ENCODE measurements around the gene PTCH1.

Gene PTCH1

DNA sequence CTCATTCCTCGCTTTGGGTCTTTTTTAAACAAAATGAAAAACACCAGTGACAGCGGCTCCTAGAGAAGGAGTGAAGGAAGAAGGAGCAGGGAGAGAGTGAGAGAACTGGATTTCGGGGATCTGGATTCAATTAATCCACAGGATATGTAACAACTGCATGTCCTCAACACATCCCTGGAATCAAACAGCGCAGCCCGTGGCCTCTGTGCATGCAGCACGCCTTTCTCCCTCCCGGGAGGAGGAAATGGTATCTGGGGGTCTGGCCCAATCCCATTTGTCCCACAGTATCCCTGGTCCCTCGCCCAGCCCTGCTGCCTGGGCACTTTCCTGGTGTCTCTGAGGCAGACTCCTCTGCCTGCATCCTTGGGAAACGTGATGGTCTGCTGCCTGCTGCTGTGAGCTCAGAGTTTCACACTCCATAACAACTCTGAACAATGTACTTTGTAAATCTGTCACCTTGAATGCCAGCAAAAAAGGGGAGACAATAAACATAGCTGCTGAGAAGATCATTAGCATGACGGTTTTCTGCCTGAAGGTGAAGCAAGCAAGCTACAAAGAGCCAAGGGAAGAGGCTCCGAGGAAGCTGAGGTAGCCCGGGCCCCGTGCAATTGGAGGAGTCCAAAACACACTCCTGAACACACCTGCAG lies 56.1 kb downstream of the PTCH1 start:
- no peaks in the 10 kb centered on the region for H3K27me3 ChIP-seq (replicated peaks; ENCODE audit: insufficient read depth, low read length)

DNA sequence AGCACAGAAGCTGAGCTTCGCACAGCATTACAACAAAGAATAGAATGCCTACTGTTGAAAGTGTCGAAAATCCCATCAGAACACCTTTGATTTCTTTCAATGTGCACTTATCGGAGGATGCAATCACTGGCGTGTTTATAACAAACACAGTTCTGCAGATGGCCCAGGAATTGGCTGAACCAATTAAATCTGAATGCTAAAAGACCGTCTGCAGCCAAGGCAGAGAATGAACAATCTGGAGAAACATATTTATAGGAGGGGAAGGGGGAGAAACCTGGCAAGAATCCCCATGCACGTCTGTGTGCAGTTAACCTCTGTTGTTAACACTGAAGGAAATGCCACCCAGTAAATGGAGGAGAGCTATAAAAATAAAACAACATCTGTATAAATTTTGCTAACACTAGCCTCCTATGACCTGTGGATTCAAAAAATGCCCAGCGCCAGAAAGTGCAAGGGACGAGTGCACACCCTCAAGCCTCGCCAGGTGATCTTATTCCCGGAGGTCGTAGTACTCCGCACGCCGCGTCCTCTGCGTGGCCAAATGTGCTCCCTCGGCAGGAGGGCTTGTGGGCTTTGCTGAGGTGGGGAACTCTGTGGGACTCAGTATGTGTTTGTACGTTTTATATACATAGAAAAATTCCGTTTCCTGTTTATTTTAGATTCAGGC lies 56.8 kb downstream of the PTCH1 start:
- H3K27me3 ChIP-seq (replicated peaks; ENCODE audit: insufficient read depth, low read length) = no peaks in the 10 kb centered on the region
- H4K20me1 ChIP-seq (ENCODE audit: insufficient read depth, low read length) = no peaks in the 10 kb centered on the region
- H3K9me3 ChIP-seq (replicated peaks; ENCODE audit: insufficient read depth, low read length) = no peaks in the 10 kb centered on the region
- no peak overlapping the region for H2AFZ ChIP-seq (ENCODE audit: low read length)
- no peak overlapping the region for H3K4me2 ChIP-seq (ENCODE audit: low read depth, low read length)
- peaks cover 35% of the 10 kb centered on the region for H3K79me2 ChIP-seq (ENCODE audit: low read length)
- H3F3A ChIP-seq (ENCODE audit: insufficient read depth, low read length) = peaks cover 31% of the 10 kb centered on the region
- no peak for TF ChIP-seq EZH2 (optimal IDR thresholded peaks at IDR 0.05; ENCODE audit: low read depth, low read length)
- TF ChIP-seq EZH2phosphoT487 (IDR thresholded peaks at IDR 0.05; ENCODE audit: low read length) = no peak
- TF ChIP-seq, protein P1, sequence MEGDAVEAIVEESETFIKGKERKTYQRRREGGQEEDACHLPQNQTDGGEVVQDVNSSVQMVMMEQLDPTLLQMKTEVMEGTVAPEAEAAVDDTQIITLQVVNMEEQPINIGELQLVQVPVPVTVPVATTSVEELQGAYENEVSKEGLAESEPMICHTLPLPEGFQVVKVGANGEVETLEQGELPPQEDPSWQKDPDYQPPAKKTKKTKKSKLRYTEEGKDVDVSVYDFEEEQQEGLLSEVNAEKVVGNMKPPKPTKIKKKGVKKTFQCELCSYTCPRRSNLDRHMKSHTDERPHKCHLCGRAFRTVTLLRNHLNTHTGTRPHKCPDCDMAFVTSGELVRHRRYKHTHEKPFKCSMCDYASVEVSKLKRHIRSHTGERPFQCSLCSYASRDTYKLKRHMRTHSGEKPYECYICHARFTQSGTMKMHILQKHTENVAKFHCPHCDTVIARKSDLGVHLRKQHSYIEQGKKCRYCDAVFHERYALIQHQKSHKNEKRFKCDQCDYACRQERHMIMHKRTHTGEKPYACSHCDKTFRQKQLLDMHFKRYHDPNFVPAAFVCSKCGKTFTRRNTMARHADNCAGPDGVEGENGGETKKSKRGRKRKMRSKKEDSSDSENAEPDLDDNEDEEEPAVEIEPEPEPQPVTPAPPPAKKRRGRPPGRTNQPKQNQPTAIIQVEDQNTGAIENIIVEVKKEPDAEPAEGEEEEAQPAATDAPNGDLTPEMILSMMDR (IDR thresholded peaks at IDR 0.05; ENCODE audit: low read length) = no peak
- H3K9ac ChIP-seq (ENCODE audit: low read length) = no peak overlapping the region
- H3K4me3 ChIP-seq (ENCODE audit: low read length) = no peak overlapping the region
- peaks cover 33% of the 10 kb centered on the region for H3K4me1 ChIP-seq (ENCODE audit: low read length)
- no peak for DNase-seq
- H3K27ac ChIP-seq (ENCODE audit: low read length) = no peak overlapping the region
- H3K9me2 ChIP-seq (replicated peaks; ENCODE audit: insufficient read depth, low read length) = no peaks in the 10 kb centered on the region
- H3K36me3 ChIP-seq (replicated peaks; ENCODE audit: insufficient read depth, low read length) = peaks cover 13% of the 10 kb centered on the region; the same call in 1 of the 2 replicates

More for the DNA sequence above, 56.1 kb downstream of the PTCH1 start:
- Histone ChIP-seq H3K36me3 (replicated peaks; ENCODE audit: insufficient read depth, low read length) (peaks cover 15% of the 10 kb centered on the region; the same call in 1 of the 2 replicates), H2AFZ (ENCODE audit: low read length) (no peak overlapping the region), H3K4me3 (ENCODE audit: low read length) (no peak overlapping the region), H3K9me3 (replicated peaks; ENCODE audit: insufficient read depth, low read length) (no peaks in the 10 kb centered on the region), H3K4me2 (ENCODE audit: low read depth, low read length) (no peak overlapping the region), H3K4me1 (ENCODE audit: low read length) (peaks cover 39% of the 10 kb centered on the region), H3K79me2 (ENCODE audit: low read length) (peaks cover 42% of the 10 kb centered on the region), H3F3A (ENCODE audit: insufficient read depth, low read length) (peaks cover 37% of the 10 kb centered on the region), H3K9ac (ENCODE audit: low read length) (no peak overlapping the region), H4K20me1 (ENCODE audit: insufficient read depth, low read length) (no peaks in the 10 kb centered on the region), H3K27ac (ENCODE audit: low read length) (no peak overlapping the region), H3K9me2 (replicated peaks; ENCODE audit: insufficient read depth, low read length) (no peaks in the 10 kb centered on the region)
- no peak for DNase-seq
- TF ChIP-seq, protein P1 (IDR thresholded peaks at IDR 0.05; ENCODE audit: low read length) = no peak
- TF ChIP-seq EZH2 (optimal IDR thresholded peaks at IDR 0.05; ENCODE audit: low read depth, low read length) (no peak), EZH2phosphoT487 (IDR thresholded peaks at IDR 0.05; ENCODE audit: low read length) (no peak)

DNA sequence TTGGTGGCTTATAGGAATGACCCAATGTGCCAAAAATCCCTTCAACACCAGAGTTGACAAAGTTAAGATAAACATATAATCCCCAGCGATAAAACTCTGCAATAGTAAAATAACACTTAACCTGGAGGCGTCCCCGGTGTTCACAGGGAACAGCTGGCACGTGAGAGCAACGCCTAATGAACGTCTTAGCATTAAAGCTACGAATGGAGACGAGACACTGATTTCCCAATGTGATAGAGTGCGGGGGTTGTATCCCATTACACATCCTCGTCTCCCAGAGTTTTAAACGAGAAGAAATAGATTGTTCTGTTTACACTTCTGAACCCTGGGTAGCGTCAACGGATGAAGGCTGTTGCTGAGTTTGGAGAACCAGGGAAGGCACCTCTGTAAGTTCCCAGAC lies 57.6 kb downstream of the PTCH1 start:
- Histone ChIP-seq H3K4me2 (ENCODE audit: low read depth, low read length) (no peak overlapping the region), H3K27ac (ENCODE audit: low read length) (no peak overlapping the region), H3K4me1 (ENCODE audit: low read length) (peaks cover 25% of the 10 kb centered on the region), H3K9ac (ENCODE audit: low read length) (no peak overlapping the region), H3F3A (ENCODE audit: insufficient read depth, low read length) (peaks cover 22% of the 10 kb centered on the region), H3K79me2 (ENCODE audit: low read length) (peaks cover 28% of the 10 kb centered on the region), H3K9me2 (replicated peaks; ENCODE audit: insufficient read depth, low read length) (no peaks in the 10 kb centered on the region), H3K4me3 (ENCODE audit: low read length) (no peak overlapping the region), H2AFZ (ENCODE audit: low read length) (no peak overlapping the region), H3K27me3 (replicated peaks; ENCODE audit: insufficient read depth, low read length) (no peaks in the 10 kb centered on the region), H3K36me3 (replicated peaks; ENCODE audit: insufficient read depth, low read length) (peaks cover 12% of the 10 kb centered on the region; the same call in 1 of the 2 replicates), H4K20me1 (ENCODE audit: insufficient read depth, low read length) (no peaks in the 10 kb centered on the region), H3K9me3 (replicated peaks; ENCODE audit: insufficient read depth, low read length) (no peaks in the 10 kb centered on the region)
- DNase-seq = no peak
- TF ChIP-seq EZH2 (optimal IDR thresholded peaks at IDR 0.05; ENCODE audit: low read depth, low read length) = no peak
- TF ChIP-seq, protein P1 (IDR thresholded peaks at IDR 0.05; ENCODE audit: low read length) = no peak
- TF ChIP-seq EZH2phosphoT487 (IDR thresholded peaks at IDR 0.05; ENCODE audit: low read length) = no peak
